Pancreas (tissue), 10 donors: Measurements from ENCODE around the gene TGIF2. TPM values are rescaled to one million over a fixed set of nuclear protein-coding genes. Genes with fewer than 3 reads are reported as not detected.

Experiments used
- ATAC-seq, 4 donors: fragments of 200-7000 bp; cut with Tn5 transposase; one replicate each; pipeline versions ENCODE4 v1.8.0 to v1.9.1; 2020; ENCODE audit warnings: mild to moderate bottlenecking in 4 of 4, moderate library complexity in 4 of 4
- DNase-seq, 6 donors: peaks; one replicate each; pipeline ENCODE4 v3.0.0-alpha.2; 2020
- FAIRE-seq: peaks from 2 replicates; lab custom pipeline; 2012; peaks lifted over from hg19 to GRCh38; lab: Jason Lieb, UNC
- H3K27ac ChIP-seq, 4 donors: fragments of 200-600 bp; sonication (generic); 1 replicate in 3 of 4; 2 replicates in 1 of 4; pipeline versions ENCODE4 v1.5.0 to v1.8.0; 2020
- H3K27me3 ChIP-seq, 4 donors: fragments of 200-600 bp; one replicate each; pipeline ENCODE4 v1.8.0; 2021
- H3K36me3 ChIP-seq, 3 donors: fragments of 200-600 bp; sonication (generic) in 1 of 3; one replicate each; pipeline versions ENCODE4 v1.5.0 to v1.8.0; 2020 to 2021
- H3K4me1 ChIP-seq, 3 donors: fragments of 200-600 bp; one replicate each; pipeline ENCODE4 v1.8.0; 2021
- H3K4me3 ChIP-seq, 4 donors: fragments of 200-600 bp; sonication (generic) in 2 of 4; one replicate each; pipeline versions ENCODE4 v1.5.0 to v1.8.0; 2020 to 2021
- H3K9me3 ChIP-seq, 4 donors: fragments of 200-600 bp; one replicate each; pipeline ENCODE4 v1.8.0; 2021
- WGBS, 2 donors: extraction: QIAGEN DNeasy Blood & Tissue Kit; methylation state at CpG; one replicate each; pipeline ENCODE4 v1.1.7; 2013; 5-methylcytosine and 5-hydroxymethylcytosine counted together
- intact Hi-C, 3 donors: fragments of 100-400 bp; cut with DNase I; formaldehyde crosslinking; loops; one replicate each; pipeline versions ENCODE4 v1.11.1 to v1.14.2; 2022
- polyA plus RNA-seq, 2 donors: library from polyadenylated mRNA; stranded (reverse); fragments of 200-250 nt; gene quantifications; one replicate each; pipeline ENCODE4 v1.2.3, GENCODE V29; 2013
- total RNA-seq, 6 donors: library from RNA; stranded (reverse); fragmentation: NEBNext Ultra II Directional in 4 of 6; extraction: Animal tissue kit (Norgen Biotek cat#: 25700) in 4 of 6; gene quantifications; one replicate each; pipeline versions ENCODE4 v1.2.1 to v1.2.4, GENCODE V29; 2021 to 2023
- TF ChIP-seq, protein P1 (sequence below), 4 donors: fragments of 200-600 bp; sonication (generic) in 3 of 4; IDR thresholded peaks; one replicate each; pipeline versions ENCODE4 v1.5.0 to v1.8.0; 2021; ENCODE audit warnings: antibody characterized with exemption in 4 of 4
- donor health status: healthy with polysubstance abuse.
- donor health status: DM: no; HTN: no; CAD: no; lungs with moderate emphysema.
- donor health status: DM: no; HTN: no; CAD: no.
- donor health status: control.
- donor health status: control.
- donor health status: Bipolar disorder and iron deficiency.
- donor health status: DM: yes; HTN: yes; CAD: no.
- donor health status: DM: no; HTN: no; CAD: no.
- donor health status: DM: no; HTN: no; CAD: no.
- donor health status: DM: yes; HTN: yes; CAD: no.

Gene TGIF2
- total and polyA plus RNA-seq, 8 donors, result 5.7 to 18.9 (median 12.8) TPM

DNA sequence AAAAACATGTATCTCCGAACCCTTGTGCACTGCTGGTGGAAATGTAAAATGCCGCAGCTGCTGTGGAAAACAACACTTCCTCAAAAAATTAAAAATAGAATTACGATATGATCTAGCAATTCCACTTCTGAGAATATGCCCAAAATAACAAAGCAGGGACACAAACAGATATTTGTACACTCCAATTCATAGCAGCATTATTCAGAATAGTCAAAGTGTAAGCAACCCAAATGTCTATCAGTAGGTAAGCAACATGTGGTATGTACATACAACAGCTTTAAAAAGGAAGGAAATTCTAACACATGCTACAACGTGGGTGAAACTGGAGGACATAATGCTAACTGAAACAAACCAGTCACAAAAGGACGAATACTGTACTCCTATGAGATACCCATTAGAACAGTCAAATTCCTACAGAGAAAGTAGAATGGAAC lies 26.5 kb downstream of the TGIF2 start:
- TF ChIP-seq, protein P1, sequence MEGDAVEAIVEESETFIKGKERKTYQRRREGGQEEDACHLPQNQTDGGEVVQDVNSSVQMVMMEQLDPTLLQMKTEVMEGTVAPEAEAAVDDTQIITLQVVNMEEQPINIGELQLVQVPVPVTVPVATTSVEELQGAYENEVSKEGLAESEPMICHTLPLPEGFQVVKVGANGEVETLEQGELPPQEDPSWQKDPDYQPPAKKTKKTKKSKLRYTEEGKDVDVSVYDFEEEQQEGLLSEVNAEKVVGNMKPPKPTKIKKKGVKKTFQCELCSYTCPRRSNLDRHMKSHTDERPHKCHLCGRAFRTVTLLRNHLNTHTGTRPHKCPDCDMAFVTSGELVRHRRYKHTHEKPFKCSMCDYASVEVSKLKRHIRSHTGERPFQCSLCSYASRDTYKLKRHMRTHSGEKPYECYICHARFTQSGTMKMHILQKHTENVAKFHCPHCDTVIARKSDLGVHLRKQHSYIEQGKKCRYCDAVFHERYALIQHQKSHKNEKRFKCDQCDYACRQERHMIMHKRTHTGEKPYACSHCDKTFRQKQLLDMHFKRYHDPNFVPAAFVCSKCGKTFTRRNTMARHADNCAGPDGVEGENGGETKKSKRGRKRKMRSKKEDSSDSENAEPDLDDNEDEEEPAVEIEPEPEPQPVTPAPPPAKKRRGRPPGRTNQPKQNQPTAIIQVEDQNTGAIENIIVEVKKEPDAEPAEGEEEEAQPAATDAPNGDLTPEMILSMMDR (IDR thresholded peaks at IDR 0.05), result no peak
- Histone ChIP-seq H3K4me3 (no peak overlapping the region), H3K9me3 (no peaks in the 10 kb centered on the region), H3K4me1 (no peaks in the 10 kb centered on the region), H3K27me3 (no peaks in the 10 kb centered on the region), H3K27ac (no peak overlapping the region), H3K36me3 (no peaks in the 10 kb centered on the region)
- no peak for ATAC-seq
- intact Hi-C loops, result no loop called here
- DNase-seq, result no peak
- FAIRE-seq, result no peak
- 53 to 61% methylated on average over 5 of the region's 5 CpGs for WGBS, 2 donors

DNA sequence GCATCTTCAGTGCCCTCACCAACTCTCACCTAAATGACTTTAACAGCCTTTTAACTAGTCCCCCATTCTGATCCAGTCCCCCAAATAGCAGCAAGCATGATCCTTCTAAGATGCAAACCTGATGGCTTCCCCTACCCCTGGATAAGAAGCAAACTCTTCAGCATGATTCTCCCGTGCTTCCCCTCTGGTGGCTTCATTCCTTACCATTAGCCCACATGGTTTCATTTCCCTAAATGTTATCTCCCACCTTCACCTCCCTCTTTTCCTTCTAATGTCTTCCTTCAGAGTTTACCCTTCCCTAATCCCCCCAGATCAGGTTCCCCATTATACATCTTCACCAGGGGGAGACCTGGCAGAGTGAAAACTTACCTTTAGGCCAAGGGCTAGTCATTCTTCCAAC lies 28.1 kb downstream of the TGIF2 start:
- Histone ChIP-seq H3K4me3 (no peak overlapping the region), H3K4me1 (no peaks in the 10 kb centered on the region), H3K36me3 (no peaks in the 10 kb centered on the region), H3K27ac (no peak overlapping the region), H3K9me3 (no peaks in the 10 kb centered on the region), H3K27me3 (no peaks in the 10 kb centered on the region)
- ATAC-seq (no peak), DNase-seq (no peak), FAIRE-seq (no peak)
- intact Hi-C loops, result no loop called here
- TF ChIP-seq, protein P1 (IDR thresholded peaks at IDR 0.05), result no peak
- WGBS, 2 donors, result 45 to 50% methylated on average over 1 of the region's 1 CpG

DNA sequence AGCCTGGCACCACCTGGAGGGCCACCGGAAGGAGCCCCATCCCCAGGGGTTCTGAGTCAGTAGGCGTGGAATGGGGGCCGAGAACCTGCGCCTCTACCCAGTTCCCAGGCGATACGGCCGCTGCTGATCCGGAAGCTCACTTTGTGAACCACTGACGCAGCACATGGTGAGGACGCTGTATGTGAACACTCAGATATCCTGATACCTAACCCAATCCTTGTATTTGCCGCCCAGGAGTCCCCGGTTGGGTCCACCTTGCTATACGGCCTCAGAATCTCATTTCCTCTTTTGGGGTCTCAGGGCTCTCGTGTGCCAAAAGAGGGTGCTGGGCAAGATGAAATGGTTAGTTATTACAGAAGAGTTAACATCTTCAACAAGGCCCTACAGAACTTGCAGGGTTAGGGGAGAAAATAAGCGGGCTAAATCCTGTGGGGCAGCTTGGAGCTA lies 31.6 kb downstream of the TGIF2 start:
- peak in 3 of 4 donors; percentile 4 to 17 (median 17) for ATAC-seq
- intact Hi-C loops, result no loop called here
- Histone ChIP-seq H3K27ac (peak overlapping the region; percentile 67 to 88 (median 84)), H3K4me3 (peak overlapping the region in 2 of 4 donors; percentile 96 to 98), H3K9me3 (no peaks in the 10 kb centered on the region), H3K27me3 (no peaks in the 10 kb centered on the region), H3K36me3 (peaks cover 3 to 15% (median 7%) of the 10 kb centered on the region in 3 donors), H3K4me1 (peaks cover 0 to 15% (median 0%) of the 10 kb centered on the region in 3 donors)
- WGBS, 2 donors, result 46 to 51% methylated on average over 15 of the region's 15 CpGs
- FAIRE-seq, result no peak
- peak in 5 of 6 donors; percentile 25 to 59 (median 40) for DNase-seq
- TF ChIP-seq, protein P1 (IDR thresholded peaks at IDR 0.05), result no peak

DNA sequence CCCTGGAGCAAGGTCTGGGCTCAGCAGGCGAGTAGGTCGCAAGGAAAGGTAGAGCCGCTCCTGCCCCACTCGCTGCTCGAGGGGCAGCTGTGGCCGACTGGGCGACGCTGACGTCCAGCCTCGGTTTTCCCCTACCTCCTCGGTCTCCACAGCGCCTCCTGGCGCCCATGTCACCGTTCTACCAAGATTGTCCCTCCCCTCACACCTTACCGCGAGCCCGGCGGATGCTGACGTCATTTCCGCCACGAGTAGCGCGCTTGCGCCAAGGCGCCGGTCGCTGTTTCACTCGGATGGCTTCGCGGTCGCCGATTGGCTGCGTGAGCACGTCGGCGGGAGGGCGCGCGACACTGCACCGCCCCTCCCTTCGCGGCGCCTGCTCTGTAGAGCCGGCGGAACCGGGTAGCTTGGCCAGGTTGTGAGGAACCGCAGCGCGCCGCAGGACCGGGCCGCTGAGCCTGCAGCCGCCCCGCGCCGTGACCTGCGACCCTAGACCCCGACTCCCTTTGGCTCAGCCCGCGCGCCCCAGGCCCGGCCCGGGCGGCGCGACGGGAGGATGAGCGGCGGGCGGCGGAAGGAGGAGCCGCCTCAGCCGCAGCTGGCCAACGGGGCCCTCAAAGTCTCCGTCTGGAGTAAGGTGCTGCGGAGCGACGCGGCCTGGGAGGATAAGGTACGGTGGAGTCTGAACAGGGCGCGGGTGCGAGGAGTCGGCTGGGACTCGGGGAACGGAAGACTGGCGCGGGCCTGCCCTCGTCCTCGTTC lies 32.2 kb downstream of the TGIF2 start, which contains the start of gene RAB5IF:
RAB5IF (plus strand) TSS at position 381 of the 759 bp plus-strand sequence; CDS start at position 554, 173 bp downstream.
- H3K4me1 ChIP-seq, result peaks cover 0 to 15% (median 0%) of the 10 kb centered on the region in 3 donors
- TF ChIP-seq, protein P1 (IDR thresholded peaks at IDR 0.05), result peak; percentile 73 to 94 (median 86)
- ATAC-seq (peak; percentile 96 to 97 (median 96)), FAIRE-seq (peak; percentile 80), DNase-seq (peak; percentile 97 to 100 (median 100))
- intact Hi-C loops, result no loop called here
- peak within 1 kb of the TSS; percentile 96 to 100 (median 98) for H3K4me3 ChIP-seq
- peak within 1 kb of the TSS; percentile 77 to 88 (median 84) for H3K27ac ChIP-seq
- H3K9me3 ChIP-seq, result no peaks in the 10 kb centered on the region
- no peaks in the 10 kb centered on the region for H3K27me3 ChIP-seq
- WGBS, 2 donors, result 0% methylated on average over 86 to 90 of the region's 90 CpGs
- peaks cover 3 to 21% (median 9%) of the 10 kb centered on the region in 3 donors for H3K36me3 ChIP-seq
